Esophagus squamous epithelium (tissue), 5 donors: ENCODE data around the gene GUF1. TPM values are rescaled to one million over a fixed set of nuclear protein-coding genes. Genes with fewer than 3 reads are reported as not detected.

Experiments used
- DNase-seq: peaks from one replicate; lab custom pipeline; 2025; lab: John Stamatoyannopoulos, UW
- H3K27ac ChIP-seq, 4 donors: fragments of 200-600 bp; sonication (generic); one replicate each; pipeline ENCODE4 v1.5.1; 2016 to 2019; ENCODE audit warnings: mild to moderate bottlenecking in 1 of 4
- H3K27me3 ChIP-seq, 4 donors: fragments of 200-600 bp; sonication (generic); 1 replicate in 3 of 4; 2 replicates in 1 of 4; pipeline versions ENCODE4 v1.5.1 to v1.6.0; 2017 to 2021; ENCODE audit warnings: antibody characterized with exemption in 1 of 4
- H3K36me3 ChIP-seq, 3 donors: fragments of 200-600 bp; sonication (generic); one replicate each; pipeline ENCODE4 v1.5.1; 2016 to 2019
- H3K4me1 ChIP-seq, 3 donors: fragments of 200-600 bp; sonication (generic); one replicate each; pipeline ENCODE4 v1.5.1; 2017 to 2019
- H3K4me3 ChIP-seq, 4 donors: fragments of 200-600 bp; sonication (generic); 1 replicate in 3 of 4; 2 replicates in 1 of 4; pipeline ENCODE4 v1.5.1; 2016 to 2019; ENCODE audit warnings: mild to moderate bottlenecking in 2 of 4, moderate library complexity in 1 of 4
- H3K9me3 ChIP-seq, 3 donors: fragments of 200-600 bp; sonication (generic); one replicate each; pipeline ENCODE4 v1.5.1; 2016 to 2019
- POLR2A ChIP-seq, 4 donors: fragments of 450-650 bp; IDR thresholded peaks; one replicate each; pipeline ENCODE4 v1.6.1; 2017; ENCODE audit warnings: antibody characterized with exemption in 4 of 4, mild to moderate bottlenecking in 4 of 4, moderate library complexity in 3 of 4
- WGBS, 2 donors: methylation state at CpG; one replicate each; pipeline ENCODE4 v1.1.5; 2018; 5-methylcytosine and 5-hydroxymethylcytosine counted together
- intact Hi-C: fragments of 100-400 bp; cut with DNase I; formaldehyde crosslinking; loops from one replicate; pipeline ENCODE4 v1.15.0; 2022
- total RNA-seq, 4 donors: library from RNA; depleted of rRNA; stranded (reverse); fragments of >200 nt; gene quantifications; one replicate each; pipeline ENCODE4 v1.1.0, GENCODE V29; 2016
- TF ChIP-seq, protein P1 (sequence below), 6 experiments: fragments of 450-650 bp in 4 of 6; fragments of 200-600 bp in 2 of 6; sonication (generic) in 2 of 6; IDR thresholded peaks; one replicate each; pipeline ENCODE4 v1.5.1; 2016 to 2019; ENCODE audit warnings: antibody characterized with exemption in 6 of 6, mild to moderate bottlenecking in 4 of 6, moderate library complexity in 4 of 6
- donor health status: DM: yes; HTN: yes; CAD: no.

GUF1 gene
- total RNA-seq, 4 donors from 2014 or later: 15.3 to 21.7 (median 17.4) TPM

DNA sequence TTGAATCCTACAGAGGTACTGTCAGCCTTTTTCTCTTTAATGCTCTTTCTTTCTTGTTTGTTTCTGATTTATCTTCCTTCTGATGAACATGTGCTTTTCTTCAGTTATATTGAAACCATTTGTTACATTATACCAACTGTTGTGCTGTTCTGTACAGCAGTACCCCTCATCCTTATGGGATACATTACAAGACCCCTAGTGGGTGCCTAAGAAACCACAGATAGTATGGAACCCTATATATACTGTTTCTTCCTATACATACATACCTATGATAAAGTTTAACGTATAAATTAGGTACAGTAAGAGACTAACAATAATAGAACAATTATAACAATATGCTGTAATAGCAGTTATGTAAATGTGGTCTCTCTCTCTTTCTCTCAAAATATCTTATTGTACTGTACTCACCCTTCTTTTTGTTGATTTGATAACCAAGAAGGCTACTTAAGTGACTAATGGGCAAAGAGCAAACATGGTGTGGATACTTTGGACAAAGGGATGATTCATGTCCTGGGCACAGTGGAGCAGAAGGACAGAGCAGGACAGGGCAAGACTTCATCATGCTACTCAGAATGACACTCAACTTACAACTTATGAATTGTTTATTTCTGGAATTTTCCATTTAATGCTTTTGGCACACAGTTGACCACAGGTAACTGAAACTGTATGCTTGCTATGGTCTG is 16.1 kb upstream of the GUF1 start:
- 81 to 92% methylated on average over 1 of the region's 1 CpG for WGBS, 2 donors

DNA sequence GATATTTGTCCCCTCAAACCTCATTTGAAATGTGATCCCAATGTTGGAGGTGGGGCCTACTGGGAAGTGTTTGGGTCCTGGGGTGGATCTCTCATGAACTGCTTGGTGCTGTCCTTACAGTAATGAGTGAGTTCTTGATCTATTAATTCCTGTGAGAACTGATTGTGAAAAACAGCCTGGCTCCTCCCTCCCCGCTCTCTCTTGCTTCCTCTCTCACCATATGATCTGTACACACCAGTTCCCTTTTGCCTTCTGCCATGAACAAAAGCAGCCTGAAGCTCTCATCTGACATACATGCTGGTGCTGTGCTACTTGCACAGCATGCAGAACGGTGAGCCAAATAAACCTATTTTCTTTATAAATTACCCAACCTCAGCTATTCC is 15.6 kb upstream of the GUF1 start:
- Histone ChIP-seq H3K36me3 (no peaks in the 10 kb centered on the region), H3K4me3 (no peak overlapping the region), H3K9me3 (no peaks in the 10 kb centered on the region), H3K4me1 (no peaks in the 10 kb centered on the region), H3K27ac (no peak overlapping the region), H3K27me3 (no peaks in the 10 kb centered on the region)
- DNase-seq: no peak
- intact Hi-C loops: no loop called here
- no peak for TF ChIP-seq POLR2A (IDR thresholded peaks at IDR 0.05)
- TF ChIP-seq, protein P1, sequence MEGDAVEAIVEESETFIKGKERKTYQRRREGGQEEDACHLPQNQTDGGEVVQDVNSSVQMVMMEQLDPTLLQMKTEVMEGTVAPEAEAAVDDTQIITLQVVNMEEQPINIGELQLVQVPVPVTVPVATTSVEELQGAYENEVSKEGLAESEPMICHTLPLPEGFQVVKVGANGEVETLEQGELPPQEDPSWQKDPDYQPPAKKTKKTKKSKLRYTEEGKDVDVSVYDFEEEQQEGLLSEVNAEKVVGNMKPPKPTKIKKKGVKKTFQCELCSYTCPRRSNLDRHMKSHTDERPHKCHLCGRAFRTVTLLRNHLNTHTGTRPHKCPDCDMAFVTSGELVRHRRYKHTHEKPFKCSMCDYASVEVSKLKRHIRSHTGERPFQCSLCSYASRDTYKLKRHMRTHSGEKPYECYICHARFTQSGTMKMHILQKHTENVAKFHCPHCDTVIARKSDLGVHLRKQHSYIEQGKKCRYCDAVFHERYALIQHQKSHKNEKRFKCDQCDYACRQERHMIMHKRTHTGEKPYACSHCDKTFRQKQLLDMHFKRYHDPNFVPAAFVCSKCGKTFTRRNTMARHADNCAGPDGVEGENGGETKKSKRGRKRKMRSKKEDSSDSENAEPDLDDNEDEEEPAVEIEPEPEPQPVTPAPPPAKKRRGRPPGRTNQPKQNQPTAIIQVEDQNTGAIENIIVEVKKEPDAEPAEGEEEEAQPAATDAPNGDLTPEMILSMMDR (IDR thresholded peaks at IDR 0.05): no peak
- 47 to 60% methylated on average over 2 of the region's 2 CpGs for WGBS, 2 donors

More for the DNA sequence above, 16.1 kb upstream of the GUF1 start:
- Histone ChIP-seq H3K9me3 (no peaks in the 10 kb centered on the region), H3K4me3 (no peak overlapping the region), H3K4me1 (no peaks in the 10 kb centered on the region), H3K27me3 (no peaks in the 10 kb centered on the region), H3K27ac (no peak overlapping the region), H3K36me3 (no peaks in the 10 kb centered on the region)
- intact Hi-C loops: no loop called here
- no peak for DNase-seq
- TF ChIP-seq POLR2A (IDR thresholded peaks at IDR 0.05): no peak
- TF ChIP-seq, protein P1 (IDR thresholded peaks at IDR 0.05): no peak

- H3K4me1 ChIP-seq: no peaks in the 10 kb centered on the region
- H3K27me3 ChIP-seq: no peaks in the 10 kb centered on the region
- H3K4me3 ChIP-seq: no peak overlapping the region
- intact Hi-C loops: no loop called here
- 70 to 80% methylated on average over 2 to 3 of the region's 20 CpGs for WGBS, 2 donors
- H3K9me3 ChIP-seq: no peaks in the 10 kb centered on the region
- no peak for DNase-seq
- no peak overlapping the region for H3K27ac ChIP-seq
- no peaks in the 10 kb centered on the region for H3K36me3 ChIP-seq
- no peak for TF ChIP-seq POLR2A (IDR thresholded peaks at IDR 0.05)
- TF ChIP-seq, protein P1 (IDR thresholded peaks at IDR 0.05): no peak
Observed at GRCh38 chr4:44663539-44664263, 14.5 kb upstream of the GUF1 start.

- H3K4me1 ChIP-seq: no peaks in the 10 kb centered on the region
- WGBS, 2 donors: 26 to 31% methylated on average over 2 of the region's 2 CpGs
- H3K27me3 ChIP-seq: no peaks in the 10 kb centered on the region
- intact Hi-C loops: no loop called here
- no peak for TF ChIP-seq POLR2A (IDR thresholded peaks at IDR 0.05)
- TF ChIP-seq, protein P1 (IDR thresholded peaks at IDR 0.05): no peak
- no peak overlapping the region for H3K4me3 ChIP-seq
- H3K36me3 ChIP-seq: no peaks in the 10 kb centered on the region
- no peaks in the 10 kb centered on the region for H3K9me3 ChIP-seq
- H3K27ac ChIP-seq: no peak overlapping the region
- no peak for DNase-seq
Observed at GRCh38 chr4:44668526-44668925, 9.7 kb upstream of the GUF1 start.

DNA sequence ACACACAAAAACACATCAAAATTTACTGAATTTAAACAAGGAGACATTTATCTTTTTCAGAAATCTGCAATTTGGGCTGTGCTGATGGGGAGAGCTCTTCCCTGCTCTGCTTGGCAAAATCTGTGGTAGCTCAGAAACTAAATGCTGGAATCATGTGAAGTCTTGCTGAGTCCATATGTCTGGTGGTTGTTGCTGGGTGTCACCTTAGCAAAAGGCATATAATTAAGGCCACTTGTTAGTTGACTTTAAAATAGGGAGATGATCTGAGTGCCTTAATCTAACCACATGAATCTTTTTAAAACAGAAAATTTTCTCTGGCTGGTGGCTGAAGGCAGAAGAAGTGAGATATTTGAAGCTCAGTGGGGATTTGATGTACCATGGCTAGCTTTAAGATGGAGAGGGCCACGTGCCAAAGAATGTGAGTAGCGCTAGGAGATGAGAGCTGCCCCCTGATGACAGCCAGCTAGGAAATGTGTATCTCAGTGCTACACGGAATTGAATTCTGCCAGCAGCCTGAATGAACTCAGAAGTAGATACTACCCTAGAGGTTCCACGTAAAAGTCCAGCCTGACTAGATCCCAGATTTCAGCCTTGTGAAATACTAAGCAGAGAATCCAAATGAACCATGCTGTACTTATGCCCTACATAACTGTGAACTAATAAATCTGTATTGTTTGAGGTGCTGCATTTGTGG is 7.6 kb upstream of the GUF1 start:
- Histone ChIP-seq H3K36me3 (no peaks in the 10 kb centered on the region), H3K4me3 (no peak overlapping the region), H3K27ac (no peak overlapping the region), H3K9me3 (no peaks in the 10 kb centered on the region), H3K27me3 (no peaks in the 10 kb centered on the region), H3K4me1 (no peaks in the 10 kb centered on the region)
- TF ChIP-seq, protein P1 (IDR thresholded peaks at IDR 0.05): no peak
- TF ChIP-seq POLR2A (IDR thresholded peaks at IDR 0.05): no peak
- DNase-seq: no peak
- intact Hi-C loops: no loop called here
- 58 to 75% methylated on average over 4 of the region's 4 CpGs for whole genome bisulfite sequencing, 2 donors
